RWPE1 (cell line): ENCODE measurements around the gene TTLL9.

Experiments used
- CTCF ChIA-PET: fragments of 350-600 bp; sonication (Branson Sonifier 250); formaldehyde crosslinking; extraction: SDS; loops from one replicate; lab custom pipeline; 2021; lab: Yijun Ruan, JAX
- POLR2A ChIA-PET: fragments of 400-600 bp; formaldehyde crosslinking; extraction: SDS; loops from one replicate; lab custom pipeline; 2020; ENCODE audit warnings: antibody characterized with exemption; ENCODE audit not compliant: low non-redundant PET; lab: Yijun Ruan, JAX
- DNase-seq: peaks from one replicate; pipeline ENCODE4 v3.0.0; 2012; ENCODE audit warnings: low spot score
- H3K27ac ChIP-seq: fragments of 450-650 bp; 2 replicates; pipeline ENCODE4 v1.5.1; 2017
- CTCF ChIP-seq: fragments of 450-650 bp; conservative IDR thresholded peaks from 2 replicates; pipeline ENCODE4 v1.5.1; 2017; ENCODE audit warnings: low read depth, mild to moderate bottlenecking

Gene TTLL9

GRCh38 chr20:31859266-31859997, 11.0 kb upstream of the TTLL9 start:
- no peak for TF ChIP-seq CTCF
- no peak for DNase-seq
- POLR2A ChIA-PET = no interaction called here
- CTCF ChIA-PET = interaction anchor here (1.2 to 2.6 kb wide), 5 partner anchors 13 to 172 kb away, joined by 3 to 13 read pairs (median 8); partner anchors contain the start of gene PDRG1
- no peak overlapping the region for H3K27ac ChIP-seq

- no peak for TF ChIP-seq CTCF
- ChIA-PET CTCF (interaction anchor here (0.6 to 2.6 kb wide), 6 partner anchors 13 to 699 kb away, joined by 3 to 13 read pairs (median 8); partner anchors contain the start of gene PDRG1), POLR2A (interaction anchor here (0.7 to 0.8 kb wide), 2 partner anchors 19 to 92 kb away, joined by 3 to 4 read pairs; partner anchors contain the start of gene PDRG1)
- no peak overlapping the region for H3K27ac ChIP-seq
- no peak for DNase-seq
Measured at GRCh38 chr20:31859998-31860380, 10.4 kb upstream of the TTLL9 start.

GRCh38 chr20:31860390-31861134, 9.9 kb upstream of the TTLL9 start:
- CTCF ChIA-PET = interaction anchor here (0.6 to 2.6 kb wide), 7 partner anchors 14 to 699 kb away, joined by 3 to 13 read pairs (median 7); partner anchors contain the start of gene PDRG1
- DNase-seq = peak; percentile 60
- POLR2A ChIA-PET = interaction anchor here (0.7 to 0.8 kb wide), 2 partner anchors 19 to 92 kb away, joined by 3 to 4 read pairs; partner anchors contain the start of gene PDRG1
- no peak overlapping the region for H3K27ac ChIP-seq
- no peak for TF ChIP-seq CTCF

DNA sequence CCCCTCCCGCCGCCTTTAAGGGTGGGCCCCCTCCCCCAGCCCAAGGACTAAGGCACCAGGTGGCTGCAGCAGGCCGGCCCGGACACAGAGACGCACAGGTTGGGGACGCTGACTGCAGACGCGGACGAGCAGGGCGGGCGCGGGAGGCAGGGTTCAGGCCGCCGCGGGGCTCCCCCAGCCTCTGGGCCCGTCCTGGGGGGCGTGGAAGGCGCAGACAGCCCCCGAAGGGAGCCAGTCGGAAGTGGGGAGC, 9.4 kb upstream of the TTLL9 start:
- TF ChIP-seq CTCF = no peak
- ChIA-PET POLR2A (no interaction called here), CTCF (interaction anchor here (2.0 to 2.6 kb wide), 2 partner anchors 91 to 170 kb away, joined by 8 to 10 read pairs; partner anchors contain the start of gene PDRG1)
- no peak overlapping the region for H3K27ac ChIP-seq
- DNase-seq = no peak

DNA sequence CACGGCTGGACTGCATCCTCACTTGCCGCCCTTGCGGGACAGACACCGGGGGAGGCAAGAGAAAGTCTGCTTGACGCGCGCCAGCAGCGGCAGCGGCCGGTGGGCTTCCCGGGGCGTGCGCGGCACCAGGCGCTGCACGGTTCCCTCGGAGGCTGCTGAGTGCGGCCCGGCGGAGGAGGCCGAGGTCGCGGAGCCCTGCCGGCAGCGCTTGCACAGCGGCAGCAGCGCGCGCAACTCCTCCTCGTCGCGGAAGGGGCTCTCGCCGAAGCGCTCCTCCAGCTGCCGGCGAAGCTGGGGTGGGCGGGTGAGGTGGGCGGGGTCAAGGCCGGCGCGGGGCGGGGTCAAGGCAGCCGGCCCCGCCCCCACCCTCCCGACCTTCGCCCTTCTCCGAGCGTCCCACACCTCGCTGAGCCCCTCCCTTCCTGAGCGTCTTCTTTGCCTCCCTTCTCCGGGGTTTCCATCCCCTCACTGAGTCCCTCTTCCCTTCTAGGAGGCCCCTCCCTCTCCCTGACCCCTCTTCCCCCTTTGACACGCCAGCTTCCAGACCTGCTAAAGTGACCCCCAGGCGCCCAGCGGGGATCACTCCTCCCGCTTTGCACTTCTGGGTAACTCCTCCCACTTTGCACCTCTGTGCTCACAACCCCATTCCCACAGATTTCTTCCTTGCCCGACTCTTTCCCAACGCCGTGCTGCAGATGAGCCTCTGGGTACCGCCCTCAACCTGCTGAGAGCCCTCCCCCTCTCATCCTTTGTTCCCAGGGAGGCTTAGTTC, 8.9 kb upstream of the TTLL9 start:
- POLR2A ChIA-PET = no interaction called here
- CTCF ChIA-PET = interaction anchor here (0.6 to 2.6 kb wide), 4 partner anchors 9 to 231 kb away, joined by 3 to 8 read pairs (median 4); partner anchors contain the start of gene PDRG1
- peak; percentile 92 for DNase-seq
- TF ChIP-seq CTCF = no peak
- no peak overlapping the region for H3K27ac ChIP-seq

GRCh38 chr20:31862157-31862470, 8.3 kb upstream of the TTLL9 start:
- ChIA-PET CTCF (interaction anchor here (0.6 to 2.6 kb wide), 6 partner anchors 10 to 230 kb away, joined by 3 to 8 read pairs (median 4); partner anchors contain the start of gene PDRG1), POLR2A (no interaction called here)
- TF ChIP-seq CTCF = no peak
- no peak for DNase-seq
- H3K27ac ChIP-seq = no peak overlapping the region
